ENCODE measurements around the gene TMEM170B.

The TMEM170B gene, protein sequence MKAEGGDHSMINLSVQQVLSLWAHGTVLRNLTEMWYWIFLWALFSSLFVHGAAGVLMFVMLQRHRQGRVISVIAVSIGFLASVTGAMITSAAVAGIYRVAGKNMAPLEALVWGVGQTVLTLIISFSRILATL

GRCh38 chr6:11537229-11538051 is at the start of gene TMEM170B:
Gene TMEM170B, plus strand, starts transcription at chr6:11537749. Its CDS starts 529 bp downstream, at chr6:11538278.
- DNase-seq (ENCODE audit: low spot score), result peak; percentile 96

DNA sequence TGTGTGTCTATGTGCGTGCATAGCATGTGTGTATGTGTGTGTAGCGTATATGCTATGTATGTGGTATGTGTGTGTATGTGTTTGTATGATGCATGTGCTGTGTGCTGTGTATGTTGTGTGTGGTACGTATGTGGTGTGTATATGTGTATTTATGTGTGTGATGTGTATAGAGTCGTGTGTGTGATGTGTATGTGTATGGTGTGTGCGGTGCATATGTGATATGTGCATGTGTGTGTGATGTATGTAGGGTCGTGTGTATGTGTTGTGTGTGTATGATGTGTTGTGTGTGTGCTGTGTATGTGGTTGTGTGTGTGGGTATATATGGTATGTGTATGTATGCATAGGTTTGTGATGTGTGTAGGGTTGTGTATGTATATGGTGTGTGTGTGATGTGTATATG is 46.6 kb upstream of the TMEM170B start:
- DNase-seq (ENCODE audit: low spot score), result no peak

DNA sequence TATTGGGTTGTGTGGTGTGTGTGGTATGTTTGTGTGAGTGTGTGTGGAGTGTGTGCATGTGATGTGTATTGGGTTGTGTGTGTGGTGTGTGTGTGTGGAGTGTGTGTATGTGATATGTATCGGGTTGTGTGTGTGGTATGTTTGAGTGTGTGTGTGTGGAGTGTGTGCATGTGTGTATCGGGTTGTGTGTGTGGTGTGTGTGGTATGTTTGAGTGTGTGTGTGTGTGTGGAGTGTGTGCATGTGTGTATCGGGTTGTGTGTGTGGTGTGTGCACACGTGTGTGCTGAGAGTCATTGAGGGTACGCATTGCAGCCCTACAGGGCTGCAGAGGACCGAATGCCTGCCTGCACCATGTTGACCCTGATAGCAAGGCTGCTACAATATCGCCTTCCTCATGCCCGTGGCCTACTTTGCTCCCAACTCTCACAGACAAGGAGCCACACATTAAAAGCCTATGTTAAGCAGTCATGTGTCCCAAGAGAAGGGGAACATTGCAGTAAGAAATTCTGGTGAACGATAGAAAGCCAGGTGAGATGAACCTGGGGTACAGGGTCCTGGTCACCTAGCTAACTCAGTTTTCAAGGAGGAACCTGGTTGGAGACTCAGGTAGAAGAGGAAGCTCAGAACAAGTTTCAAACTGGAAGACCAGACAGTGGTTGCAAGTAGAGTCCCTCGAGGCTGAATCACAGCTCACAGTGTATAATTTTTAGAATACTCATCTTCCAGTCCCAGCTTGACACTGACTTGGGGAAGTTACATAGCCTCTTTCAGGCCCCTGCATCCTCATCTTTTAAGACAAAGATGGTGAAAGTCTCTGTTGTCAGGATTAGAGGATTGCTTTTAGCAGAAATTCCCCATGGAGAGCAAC is 45.7 kb upstream of the TMEM170B start:
- DNase-seq (ENCODE audit: low spot score), result no peak

GRCh38 chr6:11492464-11493290 is 44.9 kb upstream of the TMEM170B start:
- peak; percentile 22 for DNase-seq (ENCODE audit: low spot score)

- DNase-seq (ENCODE audit: low spot score), result no peak
Measured at GRCh38 chr6:11493974-11494373, 43.6 kb upstream of the TMEM170B start.

DNA sequence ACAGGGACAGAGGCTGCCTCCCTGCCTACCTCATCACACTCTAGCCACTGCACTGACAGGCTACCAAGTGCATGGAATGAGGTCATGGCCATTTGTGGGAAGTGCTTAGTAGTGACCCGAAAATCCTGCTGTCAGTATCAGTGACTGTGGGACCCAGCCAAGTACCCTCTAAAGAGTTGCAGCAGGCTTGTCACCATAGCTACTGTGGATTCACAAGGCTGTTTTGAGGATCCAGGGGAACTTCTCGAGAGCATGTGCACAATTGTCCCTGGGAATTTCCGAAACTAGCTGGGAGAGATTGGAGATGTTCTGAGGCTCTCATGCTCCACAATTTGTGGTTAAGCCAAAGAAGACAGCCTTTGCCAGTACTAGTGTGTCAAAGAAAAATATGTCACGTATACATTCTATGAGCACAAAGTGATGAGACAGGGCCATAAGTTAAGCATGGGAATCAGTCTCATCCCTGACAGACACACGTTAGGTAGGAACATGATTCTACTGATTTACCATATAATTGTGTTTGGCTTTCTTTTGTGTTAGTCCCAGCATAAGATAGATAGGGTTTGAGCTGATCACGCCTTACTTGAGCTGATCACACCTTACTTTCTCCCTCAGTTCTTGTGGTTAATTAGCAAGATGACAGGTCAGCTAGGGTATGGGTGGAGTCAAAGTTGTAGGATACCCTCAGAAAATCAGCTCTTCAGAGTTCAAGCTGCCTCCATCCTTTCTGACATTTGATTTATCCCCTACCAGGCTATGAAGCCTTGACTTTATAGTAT is 42.6 kb upstream of the TMEM170B start:
- no peak for DNase-seq (ENCODE audit: low spot score)

DNA sequence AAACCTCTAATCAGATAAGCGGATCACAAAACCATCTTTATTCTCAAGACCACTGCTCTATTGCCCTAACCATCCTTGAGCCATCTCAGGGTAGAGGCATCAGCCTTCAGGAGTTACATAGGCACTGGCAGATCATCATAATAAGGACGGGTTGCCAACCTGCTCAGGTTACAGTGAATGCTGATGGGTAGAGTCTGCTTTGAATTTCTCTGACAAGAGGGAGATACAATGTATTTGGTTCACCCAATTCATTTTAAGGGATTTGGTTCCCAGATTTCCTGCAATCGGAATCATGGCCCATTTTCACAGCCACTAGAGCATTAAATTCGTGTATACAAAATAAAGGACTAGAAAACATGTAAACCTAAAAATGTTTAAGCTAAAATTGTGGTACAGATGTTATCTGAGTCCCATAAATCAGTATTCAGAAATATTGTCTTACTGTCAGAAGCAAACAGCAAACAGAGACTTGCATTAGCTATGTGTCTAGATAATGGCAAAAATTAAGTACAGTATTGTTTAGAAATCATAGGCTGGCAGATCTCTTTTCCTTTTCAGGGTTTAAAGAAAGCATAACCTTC is 41.9 kb upstream of the TMEM170B start:
- DNase-seq (ENCODE audit: low spot score), result no peak

- peak; percentile 75 for DNase-seq (ENCODE audit: low spot score)
Measured at GRCh38 chr6:11496152-11497060, 41.1 kb upstream of the TMEM170B start.

- DNase-seq (ENCODE audit: low spot score), result no peak
Measured at GRCh38 chr6:11497107-11497506, 40.4 kb upstream of the TMEM170B start.

DNA sequence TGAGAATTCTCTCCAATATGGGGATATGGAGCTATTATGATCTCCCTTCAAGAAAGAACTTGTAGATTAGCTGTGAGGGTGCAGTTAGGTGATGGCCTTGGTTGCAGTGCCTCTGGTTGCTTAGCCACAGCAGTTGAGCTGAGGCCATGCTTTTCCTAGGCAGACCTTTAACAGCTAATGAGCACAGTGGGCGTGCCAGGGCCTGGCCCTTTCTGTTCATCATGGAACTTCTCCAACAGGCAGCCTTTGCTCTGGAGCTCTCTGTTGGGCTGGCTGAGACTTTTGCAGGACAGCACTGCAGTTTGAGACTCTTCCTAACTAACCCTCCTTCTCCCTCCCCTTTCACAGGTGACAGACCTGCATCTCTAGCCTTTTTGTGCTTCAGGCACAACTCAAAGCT is 39.7 kb upstream of the TMEM170B start:
- no peak for DNase-seq (ENCODE audit: low spot score)

- DNase-seq (ENCODE audit: low spot score), result peak; percentile 26
Measured at GRCh38 chr6:11500008-11500407, 37.5 kb upstream of the TMEM170B start.

- DNase-seq (ENCODE audit: low spot score), result no peak
Measured at GRCh38 chr6:11509471-11509870, 28.1 kb upstream of the TMEM170B start.

DNA sequence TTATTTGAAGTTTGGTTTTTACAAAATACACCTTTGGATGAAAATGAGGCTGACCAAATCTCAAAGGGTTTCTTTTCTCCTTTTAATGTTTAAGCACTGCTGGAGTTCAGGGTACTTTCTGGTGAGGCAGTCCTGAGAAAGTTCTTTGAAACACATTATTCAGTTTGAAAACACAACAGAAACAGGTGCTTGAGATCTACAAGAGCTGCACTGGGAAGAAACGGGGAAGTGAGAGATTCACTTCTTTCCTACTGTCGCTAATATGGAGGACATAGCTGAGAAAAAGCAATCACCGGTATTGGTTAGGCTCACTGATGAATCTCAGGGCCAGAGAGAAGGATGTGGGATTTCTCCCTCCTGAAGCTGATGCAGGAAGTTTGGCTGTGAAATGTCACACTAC is 22.9 kb upstream of the TMEM170B start:
- no peak for DNase-seq (ENCODE audit: low spot score)

DNA sequence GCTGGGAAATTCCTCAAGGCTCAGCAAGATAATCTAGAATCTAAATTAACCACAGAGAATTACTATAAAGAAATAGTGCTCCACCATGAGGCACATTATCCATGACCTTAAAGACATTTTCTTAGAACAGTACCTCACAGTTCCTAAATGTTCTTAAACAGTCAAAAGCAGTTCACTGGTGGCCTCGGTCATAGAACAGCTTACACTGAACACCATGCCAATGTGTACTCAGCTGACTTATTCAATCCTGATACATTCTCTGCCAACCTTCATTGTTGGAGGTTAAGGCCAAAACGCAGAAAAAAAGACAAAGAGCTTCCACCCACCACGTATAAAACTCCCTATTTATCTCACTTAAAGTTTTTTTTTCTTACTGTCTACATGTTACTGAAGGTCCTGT is 21.8 kb upstream of the TMEM170B start:
- no peak for DNase-seq (ENCODE audit: low spot score)

- DNase-seq (ENCODE audit: low spot score), result no peak
Measured at GRCh38 chr6:11522812-11523605, 14.5 kb upstream of the TMEM170B start.

GRCh38 chr6:11525468-11526155 is 11.9 kb upstream of the TMEM170B start:
- peak; percentile 57 for DNase-seq (ENCODE audit: low spot score)

GRCh38 chr6:11526156-11526505 is 11.4 kb upstream of the TMEM170B start:
- DNase-seq (ENCODE audit: low spot score), result no peak

DNA sequence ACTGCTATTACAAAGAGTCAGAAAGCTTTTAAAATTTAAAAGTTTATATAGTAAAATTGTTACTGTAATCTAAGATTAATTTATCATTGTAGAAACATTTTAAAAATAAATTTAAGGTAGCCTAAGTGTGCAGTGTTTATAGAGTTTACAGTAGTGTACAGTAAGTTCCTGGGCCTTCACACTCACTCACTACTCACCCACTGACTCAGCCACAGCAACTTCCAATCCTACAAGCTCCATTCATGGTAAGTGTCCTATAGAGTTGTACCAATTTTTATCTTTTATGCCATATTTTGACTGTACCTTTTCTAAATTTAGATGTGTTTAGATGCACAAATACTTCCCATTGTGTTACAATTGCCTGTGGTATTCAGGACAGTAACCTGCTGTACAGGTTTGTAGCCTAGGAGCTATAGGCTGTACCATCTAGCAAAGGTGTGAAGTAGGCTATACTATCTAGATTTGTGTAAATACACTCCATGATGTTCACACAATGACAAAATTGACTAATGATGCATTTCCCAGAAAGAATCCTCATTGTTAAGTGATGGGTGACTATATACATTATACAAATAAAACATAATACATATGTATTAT is 10.2 kb upstream of the TMEM170B start:
- no peak for DNase-seq (ENCODE audit: low spot score)
